Kidney epithelial cell (primary cell): ENCODE data around the gene ADORA3. TPM values are rescaled to one million over a fixed set of nuclear protein-coding genes. Genes with fewer than 3 reads are reported as not detected.
A peak's percentile ranks its signal among the peaks of the same experiment; 100 is the strongest.

Source experiments
- DNase-seq: peaks from one replicate; pipeline ENCODE4 v3.0.0-alpha.2; 2010; ENCODE audit warnings: low read depth
- H3K27me3 ChIP-seq: 2 replicates; pipeline ENCODE4 v1.6.0; 2011; ENCODE audit warnings: low read length; ENCODE audit not compliant: control insufficient read depth, insufficient read depth
- H3K36me3 ChIP-seq: 2 replicates; pipeline ENCODE4 v1.5.1; 2011; ENCODE audit warnings: low read length; ENCODE audit not compliant: control insufficient read depth, insufficient read depth
- H3K4me3 ChIP-seq: 2 replicates; pipeline ENCODE4 v1.5.1; 2011; ENCODE audit warnings: low read depth, mild to moderate bottlenecking, control low read depth, low read length
- CTCF ChIP-seq: IDR thresholded peaks from 2 replicates; pipeline ENCODE4 v1.5.1; 2011; ENCODE audit warnings: mild to moderate bottlenecking, moderate library complexity, low read length, control low read depth, inconsistent platforms; ENCODE audit not compliant: insufficient read depth, poor library complexity, severe bottlenecking
- total RNA-seq: library from RNA; depleted of rRNA; stranded (reverse); fragments of >200 nt; gene quantifications from 2 replicates; pipeline ENCODE4 v1.2.3, GENCODE V29; 2015

Gene ADORA3
- total RNA-seq, 1 donor from 2014 or later = not detected

DNA sequence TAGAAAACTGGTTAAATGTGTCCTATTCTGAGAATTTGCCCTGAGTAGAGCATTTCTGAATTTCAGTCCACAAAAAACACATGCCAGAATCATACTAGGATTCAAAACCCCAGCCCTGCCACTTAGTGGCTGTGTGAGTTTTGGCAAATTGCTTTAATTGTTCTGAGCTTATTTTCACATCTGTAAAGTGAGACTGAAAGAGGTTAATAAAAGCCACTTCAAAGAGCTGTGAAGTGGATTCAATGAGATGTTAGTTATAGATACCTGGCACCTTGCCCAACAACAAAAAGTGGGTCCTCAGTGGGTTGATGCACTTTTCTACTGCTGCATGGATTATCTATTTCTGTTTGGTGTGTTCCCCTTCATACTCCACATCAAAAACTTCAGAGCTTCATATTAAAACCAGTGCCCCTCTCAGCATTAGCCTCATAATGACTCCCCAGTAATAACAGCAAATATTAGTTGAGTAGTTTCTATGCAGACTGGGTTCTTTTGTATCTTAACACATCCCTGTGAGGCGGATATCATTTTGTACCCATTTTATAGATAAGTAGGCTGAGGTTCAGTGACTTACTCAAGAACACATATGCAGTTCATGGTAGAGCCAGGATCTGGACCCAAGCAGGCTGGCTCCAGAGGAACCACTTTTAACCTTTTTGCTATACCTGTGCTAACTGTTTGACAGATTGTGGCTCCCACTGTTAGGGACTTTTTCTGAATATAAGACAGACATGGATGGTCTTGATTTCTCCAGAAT is 14.2 kb upstream of the ADORA3 start:
- no peak for DNase-seq
- no peaks in the 10 kb centered on the region for H3K36me3 ChIP-seq
- H3K27me3 ChIP-seq = no peaks in the 10 kb centered on the region
- TF ChIP-seq CTCF = no peak
- H3K4me3 ChIP-seq = no peak overlapping the region

GRCh38 chr1:111516005-111516535 is 12.6 kb upstream of the ADORA3 start:
- H3K27me3 ChIP-seq = no peaks in the 10 kb centered on the region
- TF ChIP-seq CTCF = peak; percentile 32
- H3K4me3 ChIP-seq = peak overlapping the region; percentile 31
- DNase-seq = no peak
- no peaks in the 10 kb centered on the region for H3K36me3 ChIP-seq

DNA sequence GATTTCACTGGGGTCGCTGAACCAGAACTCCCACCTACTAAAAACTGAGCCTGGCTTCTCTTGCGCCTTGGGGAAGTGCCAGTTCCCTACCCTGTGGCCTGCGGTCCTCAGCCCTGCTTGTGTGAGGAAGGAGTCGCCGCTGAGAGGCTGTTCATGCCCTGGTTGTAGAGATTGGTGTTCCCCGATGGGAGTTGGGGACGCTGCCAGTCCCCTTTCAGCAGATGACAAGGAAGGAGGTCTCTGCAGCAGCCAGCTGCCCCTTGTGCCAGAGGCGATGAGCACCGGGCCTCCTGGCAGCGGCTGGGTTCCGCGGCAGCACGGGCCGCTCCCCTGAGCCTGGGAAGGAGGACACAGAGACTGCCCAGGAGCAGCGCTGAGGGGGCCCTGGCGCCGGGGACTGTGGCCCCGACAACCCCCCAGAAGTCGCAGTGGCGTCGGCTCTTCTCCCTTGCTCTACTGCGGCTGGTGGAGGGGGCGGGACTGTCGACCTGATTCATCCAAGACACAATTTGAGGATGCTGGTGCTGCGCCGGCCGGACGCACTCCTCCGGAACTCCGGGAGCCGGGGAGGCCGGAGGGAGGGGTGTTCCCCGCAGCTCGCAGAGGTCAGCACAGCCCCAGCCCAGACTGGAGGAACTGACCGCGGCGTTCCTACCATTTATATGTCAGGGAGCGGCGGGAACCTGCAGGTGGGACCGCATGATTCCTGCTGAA is 12.0 kb upstream of the ADORA3 start:
- H3K36me3 ChIP-seq = no peaks in the 10 kb centered on the region
- DNase-seq = no peak
- peak overlapping the region; percentile 31 for H3K4me3 ChIP-seq
- no peak for TF ChIP-seq CTCF
- no peaks in the 10 kb centered on the region for H3K27me3 ChIP-seq

DNA sequence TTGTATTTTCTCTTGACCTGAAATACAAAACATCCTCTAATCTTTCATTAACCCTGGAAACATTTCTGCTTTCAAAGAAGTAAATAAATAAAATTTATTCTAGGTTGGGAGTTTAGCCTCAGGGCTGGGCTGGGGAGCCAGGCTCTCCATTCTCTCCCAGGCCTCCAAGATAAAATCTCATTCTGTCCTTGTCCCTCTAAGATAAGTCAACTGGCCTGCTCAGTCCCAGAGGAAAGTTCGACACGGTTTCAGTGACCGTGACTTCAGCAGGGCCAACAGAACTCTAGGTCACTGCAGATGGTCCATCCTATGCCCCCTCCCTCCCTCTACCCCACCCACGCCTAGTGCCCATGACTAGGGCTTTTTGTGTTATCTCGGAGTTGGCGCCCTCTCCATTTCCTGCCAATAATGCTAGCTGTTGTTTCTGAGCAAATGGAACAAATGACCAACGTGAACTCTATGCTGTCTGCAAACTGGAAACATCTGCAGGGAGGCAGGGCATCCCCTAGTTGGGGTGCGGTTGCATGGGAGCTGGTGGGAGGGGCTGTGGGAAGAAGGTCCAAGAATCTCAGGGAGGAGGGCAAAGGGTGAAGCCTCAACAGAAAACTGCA is 10.1 kb upstream of the ADORA3 start:
- no peak overlapping the region for H3K4me3 ChIP-seq
- H3K27me3 ChIP-seq = no peaks in the 10 kb centered on the region
- H3K36me3 ChIP-seq = no peaks in the 10 kb centered on the region
- DNase-seq = no peak
- no peak for TF ChIP-seq CTCF

DNA sequence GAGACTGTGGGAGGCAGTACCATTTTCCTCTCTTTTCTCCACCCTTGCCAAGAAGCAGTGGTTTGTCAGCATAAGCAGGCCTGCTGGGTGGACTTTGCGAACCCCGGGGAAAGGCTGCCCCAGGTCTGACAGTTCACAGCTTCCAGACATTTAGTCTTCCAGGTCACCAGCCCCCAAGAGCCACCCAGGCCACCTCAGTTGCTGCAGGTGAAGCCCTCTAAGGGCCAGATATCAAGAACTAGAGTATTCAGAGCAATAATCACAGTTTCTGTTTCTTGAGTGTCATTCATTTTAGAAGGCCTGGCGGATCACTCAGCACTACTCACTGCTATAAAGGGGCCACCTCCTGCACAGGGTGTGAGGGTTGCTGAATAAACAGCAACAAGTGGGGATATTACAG is 9.5 kb upstream of the ADORA3 start:
- no peaks in the 10 kb centered on the region for H3K36me3 ChIP-seq
- TF ChIP-seq CTCF = no peak
- no peak overlapping the region for H3K4me3 ChIP-seq
- no peaks in the 10 kb centered on the region for H3K27me3 ChIP-seq
- DNase-seq = no peak
